ENCODE data around the gene VPS33A.

The VPS33A gene

GRCh38 chr12:122215771-122216170 lies 50.5 kb downstream of the VPS33A start:
- H3K4me3 ChIP-seq (ENCODE audit: low read depth, low read length) = no peak overlapping the region
- TF ChIP-seq CTCF (IDR thresholded peaks at IDR 0.05; ENCODE audit: low read depth, low read length) = no peak

GRCh38 chr12:122208073-122208820 lies 58.0 kb downstream of the VPS33A start:
- no peak for TF ChIP-seq CTCF (IDR thresholded peaks at IDR 0.05; ENCODE audit: low read depth, low read length)
- no peak overlapping the region for H3K4me3 ChIP-seq (ENCODE audit: low read depth, low read length)

- no peak overlapping the region for H3K4me3 ChIP-seq (ENCODE audit: low read depth, low read length)
- no peak for TF ChIP-seq CTCF (IDR thresholded peaks at IDR 0.05; ENCODE audit: low read depth, low read length)
Observed at GRCh38 chr12:122207391-122207790, 58.9 kb downstream of the VPS33A start.

GRCh38 chr12:122206976-122207375 lies 59.3 kb downstream of the VPS33A start:
- no peak overlapping the region for H3K4me3 ChIP-seq (ENCODE audit: low read depth, low read length)
- TF ChIP-seq CTCF (IDR thresholded peaks at IDR 0.05; ENCODE audit: low read depth, low read length) = no peak

GRCh38 chr12:122206111-122206881 lies 60.0 kb downstream of the VPS33A start:
- TF ChIP-seq CTCF (IDR thresholded peaks at IDR 0.05; ENCODE audit: low read depth, low read length) = no peak
- no peak overlapping the region for H3K4me3 ChIP-seq (ENCODE audit: low read depth, low read length)

GRCh38 chr12:122205053-122205925 lies 61.0 kb downstream of the VPS33A start:
- no peak overlapping the region for H3K4me3 ChIP-seq (ENCODE audit: low read depth, low read length)
- no peak for TF ChIP-seq CTCF (IDR thresholded peaks at IDR 0.05; ENCODE audit: low read depth, low read length)

Data from WI38 (cell line).